Measurements from ENCODE around the gene SOX15.

Gene SOX15

DNA sequence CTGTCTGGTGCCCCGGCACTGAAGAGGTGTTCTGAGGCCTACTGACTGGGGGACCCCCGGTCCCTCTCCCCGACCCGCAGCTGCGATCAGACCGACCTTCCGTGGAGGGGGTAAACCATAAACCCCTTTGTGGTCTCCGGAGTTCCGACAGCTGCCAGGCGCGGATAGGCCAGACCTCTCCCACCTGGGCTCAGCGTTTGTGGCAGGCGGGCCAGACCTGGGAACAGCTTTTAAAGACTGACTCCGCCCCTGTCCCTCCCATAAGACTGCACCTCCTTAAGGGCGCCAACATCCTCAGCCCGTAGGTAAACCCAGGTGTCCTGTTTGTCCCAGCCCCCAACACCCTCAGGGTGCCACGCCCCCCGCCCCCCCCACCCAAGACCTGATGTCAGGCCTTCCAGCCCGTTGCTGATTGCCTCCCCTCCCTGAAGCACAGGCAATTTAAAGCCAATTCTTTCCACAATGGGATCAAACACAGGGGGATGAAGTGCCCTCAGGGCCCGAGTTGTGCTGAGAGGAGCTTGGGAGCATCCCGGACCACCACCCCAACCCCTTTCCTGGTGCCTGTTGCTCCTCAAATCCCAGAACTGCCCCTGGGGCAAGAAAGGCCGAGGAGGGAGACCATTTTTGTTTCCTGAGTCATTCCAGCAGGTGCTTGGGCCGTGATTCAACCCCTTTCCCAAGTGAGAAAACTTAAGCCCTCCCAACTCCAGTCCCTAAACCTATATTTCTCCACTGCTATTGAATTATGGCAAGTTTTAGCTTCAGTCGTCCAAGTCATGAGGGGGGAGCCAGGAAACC is at the start of gene SOX15:
Gene SOX15, minus strand, starts transcription at position 204 of the 801 bp plus-strand sequence. CDS start 418 bp downstream, outside the sequence.
- no peaks in the 10 kb centered on the region for H3K79me2 ChIP-seq (ENCODE audit: insufficient read depth, low read depth)
- H3K36me3 ChIP-seq (ENCODE audit: insufficient read depth): no peaks in the 10 kb centered on the region
- H2AFZ ChIP-seq (ENCODE audit: low read depth): no peak within 1 kb of the TSS
- H4K20me1 ChIP-seq (ENCODE audit: insufficient read depth): no peaks in the 10 kb centered on the region
- no peak within 1 kb of the TSS for H3K4me2 ChIP-seq
- no peaks in the 10 kb centered on the region for H3K27me3 ChIP-seq (ENCODE audit: insufficient read depth, low read depth)
- TF ChIP-seq, protein P1, sequence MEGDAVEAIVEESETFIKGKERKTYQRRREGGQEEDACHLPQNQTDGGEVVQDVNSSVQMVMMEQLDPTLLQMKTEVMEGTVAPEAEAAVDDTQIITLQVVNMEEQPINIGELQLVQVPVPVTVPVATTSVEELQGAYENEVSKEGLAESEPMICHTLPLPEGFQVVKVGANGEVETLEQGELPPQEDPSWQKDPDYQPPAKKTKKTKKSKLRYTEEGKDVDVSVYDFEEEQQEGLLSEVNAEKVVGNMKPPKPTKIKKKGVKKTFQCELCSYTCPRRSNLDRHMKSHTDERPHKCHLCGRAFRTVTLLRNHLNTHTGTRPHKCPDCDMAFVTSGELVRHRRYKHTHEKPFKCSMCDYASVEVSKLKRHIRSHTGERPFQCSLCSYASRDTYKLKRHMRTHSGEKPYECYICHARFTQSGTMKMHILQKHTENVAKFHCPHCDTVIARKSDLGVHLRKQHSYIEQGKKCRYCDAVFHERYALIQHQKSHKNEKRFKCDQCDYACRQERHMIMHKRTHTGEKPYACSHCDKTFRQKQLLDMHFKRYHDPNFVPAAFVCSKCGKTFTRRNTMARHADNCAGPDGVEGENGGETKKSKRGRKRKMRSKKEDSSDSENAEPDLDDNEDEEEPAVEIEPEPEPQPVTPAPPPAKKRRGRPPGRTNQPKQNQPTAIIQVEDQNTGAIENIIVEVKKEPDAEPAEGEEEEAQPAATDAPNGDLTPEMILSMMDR (conservative IDR thresholded peaks at IDR 0.05; ENCODE audit: low read depth, low read length): no peak
- H3K9ac ChIP-seq: no peak within 1 kb of the TSS
- no peak within 1 kb of the TSS for H3K27ac ChIP-seq
- H3K4me1 ChIP-seq (ENCODE audit: low read depth, poor library complexity, severe bottlenecking): no peaks in the 10 kb centered on the region
- no peak within 1 kb of the TSS for H3K4me3 ChIP-seq (IDR thresholded peaks at IDR 0.05; ENCODE audit: insufficient read depth, low read depth, low read length)

DNA sequence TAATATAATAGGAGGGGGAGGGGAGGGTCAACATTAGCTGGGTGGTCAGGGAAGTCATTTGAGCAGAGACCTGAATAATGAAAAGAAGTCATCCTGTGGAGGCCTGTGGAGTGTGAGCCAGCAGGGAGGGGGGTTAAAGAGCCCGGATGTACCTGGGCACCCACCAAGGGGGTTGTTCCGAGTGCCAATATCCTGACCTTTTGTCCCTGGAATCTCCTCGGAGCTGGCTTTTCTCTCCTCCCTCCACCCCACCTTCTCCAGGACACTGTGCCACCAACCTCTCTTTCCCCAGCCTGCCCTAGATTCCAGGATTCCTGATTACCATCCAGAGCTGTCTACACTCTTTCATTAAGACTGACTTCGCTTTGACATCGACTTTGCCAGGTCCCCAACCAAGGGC is 46.3 kb upstream of the SOX15 start:
- Histone ChIP-seq H2AFZ (ENCODE audit: low read depth) (no peak overlapping the region), H3K27me3 (ENCODE audit: insufficient read depth, low read depth) (no peaks in the 10 kb centered on the region), H3K36me3 (ENCODE audit: insufficient read depth) (no peaks in the 10 kb centered on the region), H3K9ac (no peak overlapping the region), H3K27ac (no peak overlapping the region), H3K4me1 (ENCODE audit: low read depth, poor library complexity, severe bottlenecking) (peaks cover 3% of the 10 kb centered on the region), H3K4me2 (no peak overlapping the region), H4K20me1 (ENCODE audit: insufficient read depth) (no peaks in the 10 kb centered on the region), H3K79me2 (ENCODE audit: insufficient read depth, low read depth) (no peaks in the 10 kb centered on the region), H3K4me3 (IDR thresholded peaks at IDR 0.05; ENCODE audit: insufficient read depth, low read depth, low read length) (no peak overlapping the region)
- TF ChIP-seq, protein P1 (conservative IDR thresholded peaks at IDR 0.05; ENCODE audit: low read depth, low read length): no peak

DNA sequence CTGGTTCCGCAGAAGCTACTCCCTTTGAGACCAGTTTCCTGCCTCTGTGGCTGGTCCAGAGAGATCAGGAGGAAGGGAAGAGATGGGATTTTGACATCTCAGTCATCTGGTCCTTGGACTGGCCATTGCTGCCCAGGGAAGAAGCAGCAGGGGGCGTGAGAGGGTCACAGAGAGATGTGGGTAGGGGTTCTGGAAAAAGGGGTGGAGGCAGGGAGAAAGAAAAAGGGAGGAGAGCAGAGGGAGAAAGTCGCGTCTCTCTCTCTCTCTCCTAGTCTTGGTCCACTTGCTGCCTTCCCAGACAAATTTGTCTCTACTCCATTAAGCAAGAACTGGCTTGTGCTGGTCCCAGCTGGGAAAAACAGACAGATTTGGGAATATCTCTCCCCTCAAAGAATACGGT is 44.5 kb upstream of the SOX15 start:
- Histone ChIP-seq H3K79me2 (ENCODE audit: insufficient read depth, low read depth) (no peaks in the 10 kb centered on the region), H3K4me2 (no peak overlapping the region), H3K4me3 (IDR thresholded peaks at IDR 0.05; ENCODE audit: insufficient read depth, low read depth, low read length) (no peak overlapping the region), H3K27me3 (ENCODE audit: insufficient read depth, low read depth) (no peaks in the 10 kb centered on the region), H3K4me1 (ENCODE audit: low read depth, poor library complexity, severe bottlenecking) (peaks cover 3% of the 10 kb centered on the region), H3K27ac (no peak overlapping the region), H3K36me3 (ENCODE audit: insufficient read depth) (no peaks in the 10 kb centered on the region), H4K20me1 (ENCODE audit: insufficient read depth) (no peaks in the 10 kb centered on the region), H2AFZ (ENCODE audit: low read depth) (no peak overlapping the region), H3K9ac (no peak overlapping the region)
- TF ChIP-seq, protein P1 (conservative IDR thresholded peaks at IDR 0.05; ENCODE audit: low read depth, low read length): no peak

DNA sequence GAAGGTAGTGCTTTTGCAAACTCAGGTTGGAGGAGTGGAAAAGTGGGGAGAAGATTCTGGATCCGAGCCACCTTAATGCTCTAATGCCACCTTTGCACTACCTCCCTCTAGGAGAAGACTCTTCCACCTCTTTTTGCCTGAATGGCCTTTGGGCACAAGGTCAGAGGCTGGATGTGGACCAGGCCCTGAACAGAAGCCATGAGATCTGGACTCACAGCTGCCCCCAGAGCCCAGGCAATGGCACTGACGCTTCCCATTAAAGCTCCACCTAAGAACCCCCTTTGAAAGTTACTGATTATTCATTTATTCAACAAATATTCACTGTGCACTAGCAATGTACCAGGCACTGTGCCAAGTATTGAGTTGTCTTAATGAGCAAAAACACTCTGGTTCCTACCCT is 43.2 kb upstream of the SOX15 start:
- H3K36me3 ChIP-seq (ENCODE audit: insufficient read depth): no peaks in the 10 kb centered on the region
- no peak overlapping the region for H3K27ac ChIP-seq
- no peak overlapping the region for H3K4me2 ChIP-seq
- H2AFZ ChIP-seq (ENCODE audit: low read depth): no peak overlapping the region
- no peaks in the 10 kb centered on the region for H3K79me2 ChIP-seq (ENCODE audit: insufficient read depth, low read depth)
- H3K4me1 ChIP-seq (ENCODE audit: low read depth, poor library complexity, severe bottlenecking): peaks cover 3% of the 10 kb centered on the region
- H3K4me3 ChIP-seq (IDR thresholded peaks at IDR 0.05; ENCODE audit: insufficient read depth, low read depth, low read length): no peak overlapping the region
- TF ChIP-seq, protein P1 (conservative IDR thresholded peaks at IDR 0.05; ENCODE audit: low read depth, low read length): no peak
- no peaks in the 10 kb centered on the region for H3K27me3 ChIP-seq (ENCODE audit: insufficient read depth, low read depth)
- no peak overlapping the region for H3K9ac ChIP-seq
- no peaks in the 10 kb centered on the region for H4K20me1 ChIP-seq (ENCODE audit: insufficient read depth)
